PFSK-1 (cell line): ENCODE data around the gene PHLDB1.

Source experiments
- POLR2AphosphoS5 ChIP-seq: IDR thresholded peaks from 2 replicates; pipeline ENCODE4 v1.6.1; 2012; ENCODE audit warnings: low read depth, mild to moderate bottlenecking, control low read depth, low read length, moderate library complexity
- REST ChIP-seq, 2 experiments: IDR thresholded peaks; 2 replicates each; pipeline versions ENCODE4 v1.6.1 to v1.8.0; 2011 to 2012; ENCODE audit warnings: low read depth in 2 of 2, low read length in 2 of 2, control low read depth in 1 of 2, inconsistent platforms in 1 of 2, mild to moderate bottlenecking in 1 of 2, moderate library complexity in 1 of 2; ENCODE audit not compliant: insufficient read depth in 1 of 2
- SIN3A ChIP-seq: IDR thresholded peaks from 2 replicates; pipeline ENCODE4 v1.6.1; 2012; ENCODE audit warnings: mild to moderate bottlenecking, low read length, moderate library complexity, borderline replicate concordance; ENCODE audit not compliant: insufficient read depth
- TAF1 ChIP-seq: IDR thresholded peaks from 2 replicates; pipeline ENCODE4 v1.6.1; 2012; ENCODE audit warnings: low read length, control low read depth, borderline replicate concordance; ENCODE audit not compliant: insufficient read depth

- TF ChIP-seq TAF1 (no peak), POLR2AphosphoS5 (no peak), REST (IDR thresholded peaks at IDR 0.05; ENCODE audit: insufficient read depth in 1 of 2, low read depth in 2 of 2, low read length in 2 of 2) (no peak), SIN3A (no peak)
Measured at GRCh38 chr11:118625036-118625690, 17.7 kb downstream of the PHLDB1 start.
